Activated CD4-positive, alpha-beta T cell treated with anti-CD3 and anti-CD28 coated beads for 4 hours (primary cell): ENCODE measurements around the gene GID8.
"Not testable (repeated sequence)": the region's sequence is repeated elsewhere in the genome, so short reads cannot be mapped to it uniquely, and the experiment has no call there.

ENCODE experiments used
- DNase-seq, 2 donors: peaks; one replicate each; pipeline ENCODE4 v3.0.0-alpha.2; 2020

Gene GID8

GRCh38 chr20:62959101-62959971 is 21.4 kb downstream of the GID8 start:
- DNase-seq: no peak

- no peak for DNase-seq
Measured at GRCh38 chr20:62959998-62960436, 22.1 kb downstream of the GID8 start.

GRCh38 chr20:62960446-62961309 is 22.7 kb downstream of the GID8 start:
- not testable (repeated sequence) for DNase-seq

GRCh38 chr20:62961310-62961783 is 23.4 kb downstream of the GID8 start:
- DNase-seq: no peak

DNA sequence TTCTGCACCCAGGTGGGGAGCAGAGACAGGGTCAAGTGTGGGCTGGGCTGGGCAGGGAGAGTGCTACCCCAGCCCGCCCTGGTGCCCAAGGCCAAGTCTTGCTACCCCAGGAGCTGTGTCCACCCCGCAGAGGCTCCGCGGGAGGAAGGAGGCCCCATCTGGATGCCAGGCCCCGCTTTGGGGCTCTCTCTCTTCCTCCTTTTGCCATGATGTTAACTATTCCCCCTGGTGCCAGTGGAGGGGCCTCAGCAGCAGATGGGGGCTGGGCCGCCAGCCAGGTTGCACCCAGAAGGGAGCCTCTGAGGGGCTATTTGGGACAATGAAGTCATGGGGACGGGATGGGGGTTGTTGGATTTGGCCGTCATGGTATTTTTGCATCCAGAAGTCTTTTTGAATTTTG is 23.9 kb downstream of the GID8 start:
- no peak for DNase-seq

DNA sequence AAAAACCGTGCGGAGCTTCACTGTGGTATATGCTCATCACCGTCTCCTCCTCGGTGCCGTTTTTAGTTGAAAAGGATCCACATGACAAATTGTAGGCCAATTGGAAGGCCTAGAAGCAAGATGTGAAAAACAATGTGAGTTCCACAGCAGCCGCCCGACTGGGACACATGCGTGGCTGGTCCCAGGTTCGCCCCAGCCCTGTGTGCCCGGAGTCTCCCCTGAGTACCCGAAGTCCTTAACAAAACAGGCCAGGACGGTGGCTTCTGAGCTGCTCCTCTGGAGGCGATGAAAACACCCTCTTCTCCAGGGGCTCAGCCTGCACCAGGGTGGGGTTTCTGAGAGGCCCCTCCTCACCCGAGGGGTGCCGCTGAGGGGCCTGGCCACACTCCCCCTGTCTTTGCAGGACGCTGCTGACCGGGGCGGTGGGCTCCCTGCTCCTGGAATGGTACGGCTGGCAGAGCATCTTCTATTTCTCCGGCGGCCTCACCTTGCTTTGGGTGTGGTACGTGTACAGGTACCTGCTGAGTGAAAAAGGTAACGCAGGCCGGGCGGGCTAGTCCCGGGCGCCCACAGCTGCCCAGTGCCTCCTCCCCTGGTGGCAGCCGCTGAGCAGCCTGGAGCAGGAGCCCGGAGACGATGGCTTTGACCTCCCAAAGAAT is 24.4 kb downstream of the GID8 start:
- no peak for DNase-seq

- DNase-seq: no peak
Measured at GRCh38 chr20:62962891-62963613, 25.1 kb downstream of the GID8 start.

- no peak for DNase-seq
Measured at GRCh38 chr20:62963614-62964397, 25.9 kb downstream of the GID8 start.

- no peak for DNase-seq
Measured at GRCh38 chr20:62964700-62965099, 26.8 kb downstream of the GID8 start.

GRCh38 chr20:62965363-62965771 is 27.4 kb downstream of the GID8 start:
- no peak for DNase-seq

GRCh38 chr20:62966212-62967148 is 28.5 kb downstream of the GID8 start:
- no peak for DNase-seq

DNA sequence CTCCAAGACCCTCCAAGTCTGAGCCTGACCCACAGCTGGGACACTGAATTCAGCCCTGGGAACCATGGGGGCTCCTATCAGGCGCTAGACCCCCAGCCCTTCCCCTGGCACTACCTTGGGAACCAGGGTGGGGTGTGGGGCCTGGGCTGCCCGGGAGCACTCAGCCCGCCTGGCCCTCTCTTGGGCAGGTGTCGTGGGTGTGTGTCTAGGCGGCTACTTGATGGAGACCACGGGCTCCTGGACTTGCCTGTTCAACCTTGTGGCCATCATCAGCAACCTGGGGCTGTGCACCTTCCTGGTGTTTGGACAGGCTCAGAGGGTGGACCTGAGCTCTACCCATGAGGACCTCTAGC is 29.2 kb downstream of the GID8 start:
- no peak for DNase-seq

- DNase-seq: no peak
Measured at GRCh38 chr20:62967628-62968351, 29.8 kb downstream of the GID8 start.

DNA sequence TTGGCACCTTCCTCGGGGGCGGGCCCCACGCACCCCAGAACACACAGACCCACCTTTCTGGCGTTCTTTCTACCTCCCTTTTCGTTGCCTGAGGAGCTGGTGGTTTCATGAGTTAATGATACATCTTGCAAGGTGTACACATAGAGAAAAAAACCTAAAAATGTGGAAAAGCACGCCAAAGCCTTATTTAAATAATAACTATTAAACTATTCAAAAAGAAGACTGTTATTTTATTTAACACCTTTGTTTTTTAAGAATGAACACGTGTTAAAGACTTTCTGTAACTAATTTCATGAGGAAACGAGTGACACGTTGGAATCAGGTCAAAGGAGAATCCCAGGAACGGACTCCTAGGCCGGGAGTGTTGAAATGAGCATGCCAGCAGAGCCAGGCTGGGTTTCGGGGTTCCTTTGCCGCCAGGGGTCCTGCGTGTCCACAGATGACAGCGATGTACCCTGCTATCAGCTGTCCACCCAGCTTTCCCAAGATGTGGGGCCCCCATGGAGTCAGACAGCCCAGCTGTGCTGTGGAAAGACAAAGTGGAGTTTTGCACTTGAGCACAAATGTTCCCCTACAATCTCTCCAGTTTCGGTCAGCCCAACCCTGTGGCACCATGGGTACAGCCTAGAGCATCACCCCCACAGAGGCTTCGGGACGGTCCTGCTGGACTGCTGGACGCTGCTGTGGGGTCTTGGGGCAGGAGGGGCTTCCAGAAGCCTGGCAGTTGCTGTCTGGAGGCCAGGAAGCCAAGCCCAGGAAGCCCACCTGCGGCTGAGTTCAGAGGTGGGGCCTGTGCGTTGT is 30.6 kb downstream of the GID8 start:
- no peak for DNase-seq

DNA sequence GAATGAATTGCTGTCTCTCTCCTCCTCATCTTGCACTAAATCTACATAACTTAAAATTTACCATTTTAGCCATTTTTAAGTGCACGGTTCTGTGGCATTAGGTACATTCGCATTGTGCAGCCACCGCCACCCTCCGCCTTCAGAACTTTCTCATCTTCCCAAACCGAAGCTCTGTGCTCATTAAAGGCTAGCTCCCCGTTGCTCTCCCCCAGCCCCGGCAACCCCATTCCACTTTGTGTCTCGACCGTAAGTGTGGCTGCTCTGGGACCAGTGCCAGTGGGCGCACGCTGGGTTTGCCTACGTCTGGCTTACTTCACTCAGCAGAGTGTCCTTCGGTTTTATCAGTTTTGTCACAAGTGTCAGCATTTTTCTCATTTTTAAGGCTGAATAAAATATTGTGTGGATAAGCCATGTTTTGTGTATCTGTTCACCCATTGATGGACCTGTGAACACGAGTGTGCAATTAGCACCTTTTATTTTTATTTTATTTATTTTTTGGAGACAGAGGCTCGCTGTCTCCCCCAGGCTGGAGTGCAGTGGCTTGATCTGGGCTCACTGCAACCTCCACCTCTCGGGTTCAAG is 31.3 kb downstream of the GID8 start:
- no peak for DNase-seq

GRCh38 chr20:62969939-62970306 is 32.0 kb downstream of the GID8 start:
- no peak for DNase-seq

DNA sequence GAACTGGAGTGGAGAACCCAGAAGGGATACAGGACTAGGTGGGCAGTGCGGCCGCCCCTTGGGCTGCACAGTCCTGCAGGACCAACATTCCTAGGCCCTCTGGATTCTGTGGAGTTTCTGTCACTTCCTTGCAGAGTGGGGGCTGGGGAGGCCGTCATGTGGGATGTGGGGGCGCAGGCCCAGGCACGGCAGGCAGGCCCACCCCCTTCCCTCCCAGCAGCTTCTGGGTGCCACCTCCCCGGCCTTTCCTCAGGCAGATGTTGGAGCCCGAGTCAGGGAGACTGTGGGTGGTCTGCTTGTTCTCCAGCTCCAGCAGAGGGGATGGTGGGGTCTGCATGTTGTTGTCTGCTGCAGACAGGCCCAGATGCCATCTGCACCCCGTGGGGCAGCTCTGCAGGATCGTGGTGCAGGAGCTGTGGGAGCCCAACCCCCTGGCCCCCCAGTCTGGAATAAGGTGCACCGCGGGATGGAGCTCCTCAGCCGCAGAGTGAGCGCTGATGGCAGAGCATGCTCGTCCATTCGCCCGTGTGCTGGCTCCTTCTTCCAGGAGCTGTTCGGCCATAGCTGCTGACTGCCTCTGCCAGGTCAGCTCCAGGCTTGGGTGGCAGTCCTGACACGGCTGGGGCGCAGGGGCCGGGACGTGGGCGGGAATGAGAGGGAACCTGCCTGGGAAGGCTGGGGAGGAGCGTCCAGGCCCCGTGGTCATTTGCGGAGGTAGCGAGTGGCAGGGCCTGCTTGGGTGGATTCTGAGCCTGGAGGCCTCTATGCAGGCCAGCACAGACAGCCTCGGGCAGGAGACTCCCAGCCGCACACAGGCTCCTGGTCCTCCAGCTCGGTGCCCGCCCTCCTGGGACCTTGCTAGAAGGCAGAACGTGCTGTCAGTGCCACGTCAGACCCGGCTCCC is 32.6 kb downstream of the GID8 start:
- DNase-seq: no peak
